ENCODE data around the gene PTCD1. TPM values are rescaled to one million over a fixed set of nuclear protein-coding genes. Genes with fewer than 3 reads are reported as not detected.

Gene PTCD1
- total and polyA plus RNA-seq, 9 of the 15 experiments (the other 6 are each of a cell fraction or from before 2014, with no cell fraction given), result 0.46 to 17.1 (median 6.2) TPM

GRCh38 chr7:99472561-99473314 lies 34.1 kb upstream of the PTCD1 start, which contains the start of gene ZNF789 (continued):
- TF ChIP-seq, protein P1, sequence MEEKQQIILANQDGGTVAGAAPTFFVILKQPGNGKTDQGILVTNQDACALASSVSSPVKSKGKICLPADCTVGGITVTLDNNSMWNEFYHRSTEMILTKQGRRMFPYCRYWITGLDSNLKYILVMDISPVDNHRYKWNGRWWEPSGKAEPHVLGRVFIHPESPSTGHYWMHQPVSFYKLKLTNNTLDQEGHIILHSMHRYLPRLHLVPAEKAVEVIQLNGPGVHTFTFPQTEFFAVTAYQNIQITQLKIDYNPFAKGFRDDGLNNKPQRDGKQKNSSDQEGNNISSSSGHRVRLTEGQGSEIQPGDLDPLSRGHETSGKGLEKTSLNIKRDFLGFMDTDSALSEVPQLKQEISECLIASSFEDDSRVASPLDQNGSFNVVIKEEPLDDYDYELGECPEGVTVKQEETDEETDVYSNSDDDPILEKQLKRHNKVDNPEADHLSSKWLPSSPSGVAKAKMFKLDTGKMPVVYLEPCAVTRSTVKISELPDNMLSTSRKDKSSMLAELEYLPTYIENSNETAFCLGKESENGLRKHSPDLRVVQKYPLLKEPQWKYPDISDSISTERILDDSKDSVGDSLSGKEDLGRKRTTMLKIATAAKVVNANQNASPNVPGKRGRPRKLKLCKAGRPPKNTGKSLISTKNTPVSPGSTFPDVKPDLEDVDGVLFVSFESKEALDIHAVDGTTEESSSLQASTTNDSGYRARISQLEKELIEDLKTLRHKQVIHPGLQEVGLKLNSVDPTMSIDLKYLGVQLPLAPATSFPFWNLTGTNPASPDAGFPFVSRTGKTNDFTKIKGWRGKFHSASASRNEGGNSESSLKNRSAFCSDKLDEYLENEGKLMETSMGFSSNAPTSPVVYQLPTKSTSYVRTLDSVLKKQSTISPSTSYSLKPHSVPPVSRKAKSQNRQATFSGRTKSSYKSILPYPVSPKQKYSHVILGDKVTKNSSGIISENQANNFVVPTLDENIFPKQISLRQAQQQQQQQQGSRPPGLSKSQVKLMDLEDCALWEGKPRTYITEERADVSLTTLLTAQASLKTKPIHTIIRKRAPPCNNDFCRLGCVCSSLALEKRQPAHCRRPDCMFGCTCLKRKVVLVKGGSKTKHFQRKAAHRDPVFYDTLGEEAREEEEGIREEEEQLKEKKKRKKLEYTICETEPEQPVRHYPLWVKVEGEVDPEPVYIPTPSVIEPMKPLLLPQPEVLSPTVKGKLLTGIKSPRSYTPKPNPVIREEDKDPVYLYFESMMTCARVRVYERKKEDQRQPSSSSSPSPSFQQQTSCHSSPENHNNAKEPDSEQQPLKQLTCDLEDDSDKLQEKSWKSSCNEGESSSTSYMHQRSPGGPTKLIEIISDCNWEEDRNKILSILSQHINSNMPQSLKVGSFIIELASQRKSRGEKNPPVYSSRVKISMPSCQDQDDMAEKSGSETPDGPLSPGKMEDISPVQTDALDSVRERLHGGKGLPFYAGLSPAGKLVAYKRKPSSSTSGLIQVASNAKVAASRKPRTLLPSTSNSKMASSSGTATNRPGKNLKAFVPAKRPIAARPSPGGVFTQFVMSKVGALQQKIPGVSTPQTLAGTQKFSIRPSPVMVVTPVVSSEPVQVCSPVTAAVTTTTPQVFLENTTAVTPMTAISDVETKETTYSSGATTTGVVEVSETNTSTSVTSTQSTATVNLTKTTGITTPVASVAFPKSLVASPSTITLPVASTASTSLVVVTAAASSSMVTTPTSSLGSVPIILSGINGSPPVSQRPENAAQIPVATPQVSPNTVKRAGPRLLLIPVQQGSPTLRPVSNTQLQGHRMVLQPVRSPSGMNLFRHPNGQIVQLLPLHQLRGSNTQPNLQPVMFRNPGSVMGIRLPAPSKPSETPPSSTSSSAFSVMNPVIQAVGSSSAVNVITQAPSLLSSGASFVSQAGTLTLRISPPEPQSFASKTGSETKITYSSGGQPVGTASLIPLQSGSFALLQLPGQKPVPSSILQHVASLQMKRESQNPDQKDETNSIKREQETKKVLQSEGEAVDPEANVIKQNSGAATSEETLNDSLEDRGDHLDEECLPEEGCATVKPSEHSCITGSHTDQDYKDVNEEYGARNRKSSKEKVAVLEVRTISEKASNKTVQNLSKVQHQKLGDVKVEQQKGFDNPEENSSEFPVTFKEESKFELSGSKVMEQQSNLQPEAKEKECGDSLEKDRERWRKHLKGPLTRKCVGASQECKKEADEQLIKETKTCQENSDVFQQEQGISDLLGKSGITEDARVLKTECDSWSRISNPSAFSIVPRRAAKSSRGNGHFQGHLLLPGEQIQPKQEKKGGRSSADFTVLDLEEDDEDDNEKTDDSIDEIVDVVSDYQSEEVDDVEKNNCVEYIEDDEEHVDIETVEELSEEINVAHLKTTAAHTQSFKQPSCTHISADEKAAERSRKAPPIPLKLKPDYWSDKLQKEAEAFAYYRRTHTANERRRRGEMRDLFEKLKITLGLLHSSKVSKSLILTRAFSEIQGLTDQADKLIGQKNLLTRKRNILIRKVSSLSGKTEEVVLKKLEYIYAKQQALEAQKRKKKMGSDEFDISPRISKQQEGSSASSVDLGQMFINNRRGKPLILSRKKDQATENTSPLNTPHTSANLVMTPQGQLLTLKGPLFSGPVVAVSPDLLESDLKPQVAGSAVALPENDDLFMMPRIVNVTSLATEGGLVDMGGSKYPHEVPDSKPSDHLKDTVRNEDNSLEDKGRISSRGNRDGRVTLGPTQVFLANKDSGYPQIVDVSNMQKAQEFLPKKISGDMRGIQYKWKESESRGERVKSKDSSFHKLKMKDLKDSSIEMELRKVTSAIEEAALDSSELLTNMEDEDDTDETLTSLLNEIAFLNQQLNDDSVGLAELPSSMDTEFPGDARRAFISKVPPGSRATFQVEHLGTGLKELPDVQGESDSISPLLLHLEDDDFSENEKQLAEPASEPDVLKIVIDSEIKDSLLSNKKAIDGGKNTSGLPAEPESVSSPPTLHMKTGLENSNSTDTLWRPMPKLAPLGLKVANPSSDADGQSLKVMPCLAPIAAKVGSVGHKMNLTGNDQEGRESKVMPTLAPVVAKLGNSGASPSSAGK (IDR thresholded peaks at IDR 0.05), result peak; percentile 54; the same call in 1 of the 2 replicates
- TF ChIP-seq, protein P2, sequence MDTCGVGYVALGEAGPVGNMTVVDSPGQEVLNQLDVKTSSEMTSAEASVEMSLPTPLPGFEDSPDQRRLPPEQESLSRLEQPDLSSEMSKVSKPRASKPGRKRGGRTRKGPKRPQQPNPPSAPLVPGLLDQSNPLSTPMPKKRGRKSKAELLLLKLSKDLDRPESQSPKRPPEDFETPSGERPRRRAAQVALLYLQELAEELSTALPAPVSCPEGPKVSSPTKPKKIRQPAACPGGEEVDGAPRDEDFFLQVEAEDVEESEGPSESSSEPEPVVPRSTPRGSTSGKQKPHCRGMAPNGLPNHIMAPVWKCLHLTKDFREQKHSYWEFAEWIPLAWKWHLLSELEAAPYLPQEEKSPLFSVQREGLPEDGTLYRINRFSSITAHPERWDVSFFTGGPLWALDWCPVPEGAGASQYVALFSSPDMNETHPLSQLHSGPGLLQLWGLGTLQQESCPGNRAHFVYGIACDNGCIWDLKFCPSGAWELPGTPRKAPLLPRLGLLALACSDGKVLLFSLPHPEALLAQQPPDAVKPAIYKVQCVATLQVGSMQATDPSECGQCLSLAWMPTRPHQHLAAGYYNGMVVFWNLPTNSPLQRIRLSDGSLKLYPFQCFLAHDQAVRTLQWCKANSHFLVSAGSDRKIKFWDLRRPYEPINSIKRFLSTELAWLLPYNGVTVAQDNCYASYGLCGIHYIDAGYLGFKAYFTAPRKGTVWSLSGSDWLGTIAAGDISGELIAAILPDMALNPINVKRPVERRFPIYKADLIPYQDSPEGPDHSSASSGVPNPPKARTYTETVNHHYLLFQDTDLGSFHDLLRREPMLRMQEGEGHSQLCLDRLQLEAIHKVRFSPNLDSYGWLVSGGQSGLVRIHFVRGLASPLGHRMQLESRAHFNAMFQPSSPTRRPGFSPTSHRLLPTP (IDR thresholded peaks at IDR 0.05; ENCODE audit: borderline replicate concordance, extremely low read depth, insufficient read length), result no peak
- TF ChIP-seq PCBP1 (IDR thresholded peaks at IDR 0.05; ENCODE audit: low read depth, low read length, poor library complexity, severe bottlenecking) (peak; percentile 87), PKNOX1 (IDR thresholded peaks at IDR 0.05) (peak; percentile 97), NFIX (CRISPR knock-in tag; IDR thresholded peaks at IDR 0.05; ENCODE audit: low read depth) (no peak), ELF2 (CRISPR knock-in tag; IDR thresholded peaks at IDR 0.05) (no peak), GATAD2B (IDR thresholded peaks at IDR 0.05; ENCODE audit: borderline replicate concordance) (no peak), POLR2H (tag; IDR thresholded peaks at IDR 0.05; ENCODE audit: low read depth) (no peak; the same call in none of the 2 replicates), MTF1 (CRISPR knock-in tag; IDR thresholded peaks at IDR 0.05; ENCODE audit: borderline replicate concordance) (no peak)
